Tongue (tissue), 2 donors: ENCODE measurements around the gene UTRN. TPM values are rescaled to one million over a fixed set of nuclear protein-coding genes. Genes with fewer than 3 reads are reported as not detected.

Source experiments
- DNase-seq: peaks from one replicate; pipeline ENCODE4 v3.0.0-alpha.2; 2015
- total RNA-seq: library from RNA; depleted of rRNA; stranded (reverse); fragments of >200 nt; gene quantifications from one replicate; pipeline ENCODE4 v1.2.3, GENCODE V29; 2014

UTRN gene
- total RNA-seq, 1 donor from 2014 or later: 278 TPM

DNA sequence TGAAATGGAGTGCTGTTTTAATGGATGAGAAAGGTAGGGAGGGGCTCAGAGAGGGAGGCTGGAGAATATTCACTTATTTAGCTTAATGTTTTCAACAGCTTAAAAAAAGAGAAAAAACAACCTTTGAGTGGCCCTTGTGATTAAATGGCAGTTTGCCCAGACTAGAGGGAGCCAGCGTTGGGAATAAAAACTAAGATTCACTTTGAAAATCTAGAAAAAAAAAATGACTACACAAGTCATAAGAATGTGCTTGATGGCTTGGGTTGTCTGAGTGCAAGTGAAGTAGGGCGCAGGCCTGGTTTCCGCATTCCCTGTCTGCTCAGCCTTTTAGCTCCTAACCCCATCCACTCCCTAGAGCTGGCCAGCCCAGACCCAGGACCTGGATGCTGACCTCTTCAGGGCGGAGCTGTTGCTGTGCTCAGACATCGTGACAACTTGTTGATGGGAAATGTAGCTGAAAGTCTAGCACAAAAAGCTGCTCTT, 28.9 kb downstream of the UTRN start:
- DNase-seq: peak; percentile 46

DNA sequence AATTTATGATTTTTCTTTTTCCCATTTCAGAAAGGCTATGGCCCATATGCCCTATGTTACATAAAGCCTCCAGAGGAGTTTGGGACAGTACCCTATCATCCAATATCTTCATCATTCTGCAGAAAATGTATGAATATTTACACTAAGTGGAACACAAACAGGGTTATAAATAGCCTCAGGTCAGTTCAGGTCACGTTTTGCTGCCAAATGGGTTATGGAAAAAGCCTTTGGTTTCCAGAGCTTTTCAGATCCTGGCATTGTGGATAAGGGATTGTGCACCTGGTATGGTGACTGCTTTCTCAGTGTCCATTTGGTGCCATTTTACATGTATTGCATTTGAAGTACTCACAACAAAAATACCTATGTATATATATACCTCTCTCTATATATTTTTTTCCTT, 29.4 kb downstream of the UTRN start:
- DNase-seq: no peak

DNA sequence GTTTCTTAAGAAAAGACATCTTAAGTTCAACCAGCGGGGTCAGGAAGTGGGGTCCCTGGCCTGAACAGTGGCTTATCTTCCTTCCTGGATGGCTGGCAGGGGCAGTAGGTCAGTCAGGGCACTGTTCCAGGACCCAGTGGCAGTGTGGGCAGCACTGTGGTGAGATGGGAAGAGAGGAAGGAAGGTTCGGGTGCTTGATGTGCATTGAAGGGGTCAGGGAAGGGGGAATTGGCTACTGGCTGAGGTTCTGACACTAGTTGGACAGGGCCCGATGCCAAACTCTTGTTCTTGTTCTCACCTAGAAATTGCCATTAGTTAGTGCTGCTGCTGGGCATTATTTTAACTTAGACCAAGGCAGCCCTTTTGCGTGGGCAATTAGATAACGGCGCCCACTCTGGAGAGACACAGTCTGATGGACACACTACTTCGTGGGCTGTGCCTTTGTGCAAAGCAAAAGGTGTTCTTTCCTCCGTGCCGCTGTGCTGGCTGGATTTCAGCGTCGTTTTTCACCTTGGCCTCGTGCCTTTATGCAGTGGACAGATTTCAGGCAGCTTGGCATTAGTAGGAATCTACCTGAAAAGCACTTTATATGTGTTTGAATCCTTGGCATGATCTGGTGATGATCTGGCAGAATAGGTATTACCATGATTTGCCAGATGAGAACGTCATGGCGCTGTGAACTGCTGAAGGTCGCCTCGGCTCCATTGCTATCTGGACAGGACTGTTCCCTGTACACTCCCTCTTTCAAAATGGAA, 30.3 kb downstream of the UTRN start:
- no peak for DNase-seq

DNA sequence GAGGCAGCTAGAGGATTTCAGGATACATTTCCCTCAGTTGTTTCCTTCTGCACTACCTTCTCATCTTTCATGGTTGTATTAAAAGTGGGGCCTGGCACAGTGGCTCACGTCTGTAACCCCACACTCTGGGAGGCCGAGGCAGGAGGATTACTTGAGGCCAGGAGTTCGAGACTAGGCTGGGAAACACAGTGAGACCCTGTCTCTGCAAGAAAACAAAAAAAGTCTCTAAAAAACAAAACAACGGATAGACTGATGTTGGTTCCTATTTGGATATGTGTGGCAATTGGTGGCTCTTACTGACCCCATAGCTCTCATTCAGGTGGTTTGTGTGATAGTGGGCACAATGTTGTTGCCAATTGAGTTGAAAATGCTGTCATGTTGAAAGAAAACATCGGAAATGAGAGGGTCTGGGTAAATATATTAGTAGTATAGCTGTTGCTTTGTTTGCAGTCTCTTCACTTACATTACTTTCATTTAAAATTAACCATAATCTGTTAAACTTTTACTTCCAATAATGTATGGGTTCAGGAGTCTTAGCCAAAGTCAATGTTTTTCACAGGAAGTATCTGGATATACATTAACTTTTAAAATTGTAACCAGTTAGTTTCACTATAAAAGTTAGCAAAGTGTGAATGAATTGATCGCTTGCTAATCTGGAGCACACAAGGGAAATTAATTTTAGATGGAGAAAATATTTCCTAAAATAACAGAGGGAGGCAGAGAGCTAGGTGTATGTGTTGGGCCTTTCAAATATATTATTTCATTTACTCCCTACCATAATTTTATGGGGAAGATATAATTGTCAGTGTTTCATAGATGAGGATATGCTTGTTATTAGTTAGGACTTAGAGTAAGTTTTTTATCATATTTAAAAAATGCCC, 31.1 kb downstream of the UTRN start:
- DNase-seq: no peak

DNA sequence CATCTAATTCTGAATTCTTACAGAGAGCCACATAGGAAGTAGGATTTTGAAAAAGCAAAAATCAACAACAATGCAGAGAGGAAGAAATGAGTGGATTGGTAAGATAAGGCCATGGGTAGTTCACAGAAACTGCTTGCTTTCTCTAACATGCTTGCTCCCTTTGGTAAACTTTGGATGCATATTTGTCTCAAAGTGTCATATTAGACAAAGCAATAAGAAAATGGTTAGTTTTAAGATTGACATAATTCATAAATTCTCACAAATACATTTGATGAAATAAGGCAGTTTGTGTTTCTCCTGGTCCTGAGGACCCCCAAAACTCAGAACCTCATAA, 31.7 kb downstream of the UTRN start:
- DNase-seq: no peak

DNA sequence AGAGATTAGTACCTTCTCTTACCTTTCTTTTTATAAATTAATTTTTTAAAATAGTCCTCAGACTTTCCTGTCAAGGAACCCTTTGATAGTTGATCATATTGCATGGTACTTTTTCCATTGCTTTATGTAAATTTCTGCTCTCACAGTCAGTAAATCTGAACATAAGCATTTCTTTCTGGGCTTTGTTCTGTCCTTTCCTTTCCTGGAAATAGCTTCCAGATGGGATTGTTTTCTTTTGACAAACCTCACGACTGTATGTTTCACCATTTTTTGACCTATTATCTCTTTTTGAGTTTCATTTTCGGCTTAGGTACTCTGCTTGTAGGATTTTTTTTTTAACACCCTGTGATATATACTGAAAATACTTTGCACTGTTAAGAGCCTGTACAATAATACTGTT, 32.6 kb downstream of the UTRN start:
- peak; percentile 42 for DNase-seq

DNA sequence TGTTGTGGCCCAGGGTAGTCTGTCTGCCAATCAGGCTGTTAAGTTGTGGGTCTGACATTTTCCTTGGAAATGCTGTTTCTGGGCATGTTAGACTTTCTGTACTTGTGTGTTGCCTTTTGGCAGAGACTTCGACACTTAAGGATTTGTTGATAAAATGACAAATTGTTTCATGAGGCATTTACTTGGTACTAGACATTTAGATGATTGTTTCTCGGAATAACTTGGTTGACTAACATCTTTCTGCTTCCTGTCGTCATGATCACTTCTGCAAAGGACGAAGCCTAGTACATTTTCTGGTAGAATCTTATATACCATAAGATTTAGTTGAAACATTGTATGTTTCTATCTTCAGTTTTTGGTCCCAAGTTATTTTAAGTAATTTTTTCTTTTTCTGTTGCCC, 34.1 kb downstream of the UTRN start:
- DNase-seq: no peak

DNA sequence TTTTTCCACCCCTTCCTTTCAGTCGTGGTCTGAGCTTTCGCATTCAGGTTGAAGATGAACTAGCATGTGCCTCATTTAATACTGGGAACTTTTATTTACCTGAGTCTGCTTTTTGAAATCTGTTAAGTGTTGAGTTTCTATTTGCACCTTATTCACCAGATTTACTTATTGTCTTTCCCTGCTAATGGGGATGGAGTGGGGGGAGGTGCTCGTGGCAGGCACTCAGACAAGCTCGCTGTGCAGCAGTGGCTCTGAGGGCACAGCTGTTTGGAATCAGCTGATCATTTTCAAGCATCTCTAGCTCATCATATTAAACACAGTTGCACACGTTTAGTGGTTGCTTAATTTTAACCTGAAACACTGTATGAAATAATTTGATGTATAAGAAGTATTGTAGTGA, 35.6 kb downstream of the UTRN start:
- DNase-seq: peak; percentile 50

DNA sequence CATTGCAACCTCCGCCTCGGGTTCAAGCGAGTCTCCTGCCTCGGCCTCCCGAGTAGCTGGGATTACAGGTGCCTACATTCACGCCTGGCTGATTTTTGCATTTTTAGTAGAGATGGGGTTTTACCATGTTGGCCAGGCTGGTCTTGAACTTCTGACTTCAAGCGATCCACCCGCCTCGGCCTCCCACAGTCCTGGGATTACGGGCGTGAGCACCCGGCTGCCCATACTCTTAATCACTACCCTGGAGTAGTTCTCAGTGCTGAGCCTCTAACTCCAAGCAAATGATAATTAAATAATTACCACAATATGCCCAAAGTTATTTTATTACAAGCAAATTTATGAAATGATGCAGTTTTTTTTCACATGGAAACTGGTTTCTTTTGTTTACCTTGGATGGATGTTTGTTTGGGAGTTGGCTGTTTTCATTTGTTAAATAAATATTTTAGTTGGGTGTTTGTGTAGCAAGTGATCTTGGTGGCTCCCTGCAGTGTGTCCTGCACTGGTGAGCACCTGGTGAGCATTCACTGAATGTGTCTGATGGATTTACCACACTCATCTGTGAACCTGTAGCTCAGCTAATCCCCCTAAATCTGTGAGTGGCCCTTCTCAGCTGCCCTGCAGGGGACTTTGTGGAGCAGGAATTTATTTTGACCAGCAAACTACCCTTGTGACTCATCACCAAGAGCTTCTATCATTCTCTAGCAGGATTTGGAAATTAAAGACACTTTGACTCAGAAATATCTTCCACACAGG, 36.9 kb downstream of the UTRN start:
- DNase-seq: no peak

DNA sequence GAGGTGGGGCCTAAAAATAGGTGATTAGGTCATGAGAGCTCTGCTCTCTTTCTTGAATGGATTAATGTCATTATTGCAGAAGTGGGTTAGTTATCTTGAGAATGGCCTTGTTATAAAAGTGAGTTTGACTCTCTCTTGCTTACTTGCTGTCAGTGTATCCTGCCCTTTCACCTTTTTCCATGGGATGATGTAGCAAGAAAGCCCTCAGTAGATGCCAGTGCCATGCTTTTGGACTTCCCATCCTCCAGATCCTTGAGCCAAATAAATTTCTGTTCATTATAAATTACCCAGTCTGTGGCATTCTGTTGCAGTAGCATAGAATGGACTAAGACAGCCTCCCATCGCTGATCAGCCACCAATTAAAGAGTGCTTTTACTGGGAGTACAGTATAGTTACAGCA, 40.1 kb downstream of the UTRN start:
- DNase-seq: no peak

DNA sequence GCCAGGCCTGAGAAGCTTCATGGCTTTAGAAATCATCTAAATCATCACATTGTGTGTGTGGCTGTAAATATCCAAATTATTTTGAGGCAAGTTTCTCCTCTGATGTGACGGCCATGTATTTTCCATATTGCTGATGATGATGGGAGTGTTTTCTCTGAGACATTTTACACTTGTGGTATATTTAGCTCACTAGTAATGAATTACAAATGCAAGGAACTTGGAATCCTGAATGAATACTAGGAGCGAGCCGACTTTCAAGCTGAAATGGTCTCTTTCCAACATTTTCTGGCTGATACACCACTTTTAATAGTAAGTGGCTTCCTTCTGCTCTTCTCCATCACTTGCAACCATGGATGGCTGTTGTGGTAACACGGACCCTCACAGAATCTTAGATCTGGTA, 41.3 kb downstream of the UTRN start:
- no peak for DNase-seq

DNA sequence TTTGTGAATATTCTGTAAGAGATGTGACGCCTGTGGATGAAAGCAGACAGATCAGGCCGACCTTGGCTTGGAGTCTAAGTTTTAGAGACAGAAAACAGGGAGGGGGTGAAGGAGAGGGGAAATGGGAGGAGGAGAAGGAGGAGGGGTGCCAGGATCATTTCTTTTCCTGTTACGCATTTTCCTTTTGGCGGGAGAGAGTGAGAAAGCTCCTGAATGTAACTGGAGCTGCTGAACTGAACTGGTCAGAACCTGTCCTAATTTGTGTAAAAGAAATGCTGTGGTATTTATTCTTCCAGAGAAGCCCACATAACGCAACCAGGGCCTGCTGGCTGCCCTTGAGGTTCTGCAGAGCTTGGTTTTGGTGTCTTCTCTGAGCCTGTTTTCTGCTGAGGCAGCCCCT, 41.9 kb downstream of the UTRN start:
- peak; percentile 66 for DNase-seq

DNA sequence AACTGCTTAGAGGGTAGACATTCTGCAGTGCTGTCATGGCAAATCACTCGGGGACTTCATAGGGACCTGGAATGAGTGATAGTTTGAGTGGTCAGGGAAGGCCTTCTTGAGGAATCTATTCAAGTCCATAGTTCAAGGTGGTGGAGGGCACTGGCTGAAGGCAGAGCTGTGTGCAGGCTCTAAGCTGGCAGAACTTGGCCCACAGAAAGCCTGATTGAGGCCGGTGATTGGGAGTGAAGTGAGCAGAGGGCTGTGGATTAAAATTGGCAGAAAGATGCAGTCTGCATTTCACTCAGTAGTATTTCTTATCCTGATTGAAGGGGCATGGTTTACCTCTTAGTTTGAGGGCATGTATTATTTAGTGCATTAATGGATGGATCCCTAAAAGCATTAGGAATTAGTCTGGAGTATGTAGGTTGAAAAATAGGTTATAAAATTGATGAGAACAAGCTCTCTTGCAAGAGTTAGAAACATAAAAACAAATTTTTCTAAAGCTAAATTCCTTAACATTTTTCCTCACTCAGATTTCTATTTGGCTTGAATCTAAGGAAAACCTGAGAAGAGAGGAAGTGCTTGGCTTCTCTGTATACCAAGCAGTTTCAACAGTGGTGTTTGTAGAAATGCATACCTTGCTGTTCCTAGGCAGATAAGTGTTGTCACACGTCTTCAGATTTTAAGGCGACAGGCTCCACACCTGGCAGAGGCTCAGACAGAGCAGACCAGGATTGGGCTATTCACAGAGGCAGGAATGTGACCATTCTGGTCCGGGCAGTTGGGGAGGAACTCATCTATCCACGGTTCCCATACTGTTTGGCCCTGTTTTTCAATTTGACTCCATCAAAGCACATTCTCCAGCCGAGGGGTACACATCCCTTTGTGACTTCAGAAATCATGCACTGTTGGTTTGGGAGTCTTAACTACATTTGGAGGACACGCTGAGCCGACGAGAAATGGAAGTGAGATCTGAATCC, 45.2 kb downstream of the UTRN start:
- peak; percentile 76 for DNase-seq

DNA sequence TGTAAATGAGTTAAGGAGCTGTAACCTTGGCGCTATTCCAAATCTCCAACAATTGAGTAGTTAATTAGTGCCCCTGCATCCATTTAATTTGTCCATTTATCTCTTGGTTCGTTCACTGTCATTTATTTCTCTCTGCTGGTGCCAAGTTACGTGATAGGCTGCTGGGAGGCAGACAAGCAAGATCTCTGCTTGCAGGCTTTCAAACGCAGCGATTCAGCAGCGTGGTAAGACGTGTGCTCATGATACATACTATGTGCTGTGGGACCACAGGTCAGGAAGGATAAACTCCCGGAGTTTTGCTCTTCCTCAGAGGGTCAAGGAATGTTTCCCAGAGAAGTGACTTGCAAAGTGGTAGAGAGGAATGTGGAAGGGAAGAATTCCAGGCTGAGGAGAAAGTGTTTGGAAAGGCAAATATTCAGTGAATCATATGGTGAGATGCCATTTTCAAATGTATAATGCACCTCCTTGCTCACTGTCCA, 46.4 kb downstream of the UTRN start:
- DNase-seq: peak; percentile 25

DNA sequence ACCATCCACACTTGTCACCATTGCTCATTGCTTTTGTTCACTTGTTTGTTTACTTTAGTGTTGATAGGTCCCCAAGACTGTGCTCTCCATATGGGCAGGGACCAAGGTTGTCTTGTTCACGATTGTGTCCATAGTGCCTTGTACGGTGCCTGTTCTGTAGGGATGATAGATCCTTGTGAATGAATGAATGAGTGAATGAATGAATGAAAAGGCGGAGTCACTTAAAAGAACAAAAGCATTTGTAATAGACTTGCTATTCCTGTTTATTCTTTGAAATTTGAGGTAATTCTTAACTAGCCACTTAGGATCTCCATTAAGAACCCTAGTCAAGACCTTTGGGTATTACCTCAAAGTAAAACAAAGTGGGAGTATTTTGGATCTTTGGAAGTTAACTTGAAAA, 47.0 kb downstream of the UTRN start:
- DNase-seq: no peak

DNA sequence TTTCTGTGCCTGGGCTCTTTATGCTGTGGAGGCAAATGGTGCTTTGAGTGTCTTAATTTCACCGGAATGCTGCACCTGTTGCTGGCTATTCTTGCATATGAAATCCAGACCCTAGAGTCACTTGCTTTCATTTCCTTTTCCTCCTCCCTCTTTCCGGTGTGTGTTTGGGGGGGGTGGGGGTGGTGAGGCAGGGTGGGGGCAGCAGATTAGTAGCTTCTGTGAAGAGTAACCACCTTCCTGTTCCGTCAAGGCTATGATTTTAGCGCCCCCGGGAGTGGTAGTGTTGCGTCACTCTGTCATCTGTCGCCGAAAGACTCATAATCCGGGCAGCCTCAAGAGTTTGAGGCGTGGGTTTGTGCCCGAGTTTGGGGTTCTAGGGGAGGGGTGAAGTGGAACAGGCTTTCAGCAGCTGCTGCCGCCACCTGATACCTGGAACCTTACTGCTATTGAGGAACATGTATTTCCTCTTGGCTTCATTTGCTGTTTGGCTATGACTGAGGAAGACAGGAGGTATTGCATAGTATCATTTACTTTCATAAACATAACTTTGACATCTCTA, 49.1 kb downstream of the UTRN start:
- DNase-seq: peak; percentile 82

Other genes starting within 250 kb of the UTRN start
- gene SF3B5, start 189.8 kb upstream of the UTRN start, total RNA-seq: 61.9 TPM
- 2.8 TPM for gene STX11, start 134.8 kb upstream of the UTRN start, total RNA-seq